ENCODE data around the gene MAPK1IP1L.

DNA sequence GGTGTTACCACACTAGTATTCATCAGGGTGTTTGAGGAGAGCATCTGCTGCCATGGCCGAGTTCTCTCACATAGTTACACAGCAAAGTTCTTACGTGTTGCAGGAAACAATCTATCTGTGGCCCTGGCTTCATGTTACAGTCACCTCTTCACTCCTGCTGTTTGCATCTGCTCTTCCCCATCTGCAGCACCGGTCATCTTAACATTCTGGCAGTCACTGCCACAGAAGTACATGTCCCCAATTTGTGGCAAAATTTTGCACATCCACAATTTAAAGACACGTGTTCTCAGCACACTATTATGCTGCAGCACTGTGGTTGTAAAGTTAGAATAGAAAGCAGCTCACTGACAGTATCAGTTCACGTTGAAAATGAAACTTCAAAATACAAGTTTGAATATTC, 23.2 kb downstream of the MAPK1IP1L start:
- TF ChIP-seq EZH2 (IDR thresholded peaks at IDR 0.05) (no peak), EZH2phosphoT487 (IDR thresholded peaks at IDR 0.05) (no peak)
- TF ChIP-seq, protein P1, sequence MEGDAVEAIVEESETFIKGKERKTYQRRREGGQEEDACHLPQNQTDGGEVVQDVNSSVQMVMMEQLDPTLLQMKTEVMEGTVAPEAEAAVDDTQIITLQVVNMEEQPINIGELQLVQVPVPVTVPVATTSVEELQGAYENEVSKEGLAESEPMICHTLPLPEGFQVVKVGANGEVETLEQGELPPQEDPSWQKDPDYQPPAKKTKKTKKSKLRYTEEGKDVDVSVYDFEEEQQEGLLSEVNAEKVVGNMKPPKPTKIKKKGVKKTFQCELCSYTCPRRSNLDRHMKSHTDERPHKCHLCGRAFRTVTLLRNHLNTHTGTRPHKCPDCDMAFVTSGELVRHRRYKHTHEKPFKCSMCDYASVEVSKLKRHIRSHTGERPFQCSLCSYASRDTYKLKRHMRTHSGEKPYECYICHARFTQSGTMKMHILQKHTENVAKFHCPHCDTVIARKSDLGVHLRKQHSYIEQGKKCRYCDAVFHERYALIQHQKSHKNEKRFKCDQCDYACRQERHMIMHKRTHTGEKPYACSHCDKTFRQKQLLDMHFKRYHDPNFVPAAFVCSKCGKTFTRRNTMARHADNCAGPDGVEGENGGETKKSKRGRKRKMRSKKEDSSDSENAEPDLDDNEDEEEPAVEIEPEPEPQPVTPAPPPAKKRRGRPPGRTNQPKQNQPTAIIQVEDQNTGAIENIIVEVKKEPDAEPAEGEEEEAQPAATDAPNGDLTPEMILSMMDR (IDR thresholded peaks at IDR 0.05), result no peak
